ENCODE results near the gene COA8.

DNA sequence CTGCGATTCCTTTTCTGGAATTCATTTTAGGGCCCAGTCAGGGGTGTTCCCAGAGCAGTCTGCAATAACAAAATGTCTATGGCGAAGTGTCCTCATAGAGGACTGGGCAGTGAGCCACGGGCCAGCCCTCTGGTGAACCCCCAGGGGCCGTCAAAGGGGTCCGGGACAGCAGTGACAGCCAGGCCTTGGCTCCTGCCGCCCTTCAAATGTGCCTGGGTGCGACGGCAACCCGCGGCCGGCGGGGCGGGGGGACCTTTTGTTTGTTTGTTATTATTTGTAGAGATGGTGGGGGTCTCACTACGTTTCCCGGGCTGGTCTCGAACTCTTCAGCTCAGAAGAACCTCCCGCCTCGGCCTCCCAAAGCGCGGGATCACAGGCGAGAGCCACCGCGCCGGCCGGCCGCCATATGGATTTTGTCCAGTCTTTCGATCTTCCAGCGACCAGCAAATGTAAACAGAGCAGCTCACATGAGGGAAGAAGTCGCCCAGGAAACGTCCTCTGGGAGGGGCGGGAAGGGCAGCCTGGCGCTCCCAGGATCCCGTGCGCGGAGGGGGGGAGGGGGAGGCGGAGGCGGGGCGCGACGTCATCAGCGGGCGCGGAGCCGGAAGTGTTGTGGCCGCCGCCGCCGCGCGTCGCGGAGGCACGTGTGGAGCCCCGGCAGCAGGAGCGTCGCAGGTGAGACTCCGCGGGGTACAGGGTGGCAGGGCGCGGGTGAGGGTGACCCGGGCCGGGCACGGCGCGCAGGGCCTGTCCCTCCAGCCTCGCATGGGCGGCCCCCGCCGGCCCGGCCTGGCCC, 34.0 kb upstream of the COA8 start, which contains the start of gene TRMT61A:
- TF ChIP-seq, protein P1, sequence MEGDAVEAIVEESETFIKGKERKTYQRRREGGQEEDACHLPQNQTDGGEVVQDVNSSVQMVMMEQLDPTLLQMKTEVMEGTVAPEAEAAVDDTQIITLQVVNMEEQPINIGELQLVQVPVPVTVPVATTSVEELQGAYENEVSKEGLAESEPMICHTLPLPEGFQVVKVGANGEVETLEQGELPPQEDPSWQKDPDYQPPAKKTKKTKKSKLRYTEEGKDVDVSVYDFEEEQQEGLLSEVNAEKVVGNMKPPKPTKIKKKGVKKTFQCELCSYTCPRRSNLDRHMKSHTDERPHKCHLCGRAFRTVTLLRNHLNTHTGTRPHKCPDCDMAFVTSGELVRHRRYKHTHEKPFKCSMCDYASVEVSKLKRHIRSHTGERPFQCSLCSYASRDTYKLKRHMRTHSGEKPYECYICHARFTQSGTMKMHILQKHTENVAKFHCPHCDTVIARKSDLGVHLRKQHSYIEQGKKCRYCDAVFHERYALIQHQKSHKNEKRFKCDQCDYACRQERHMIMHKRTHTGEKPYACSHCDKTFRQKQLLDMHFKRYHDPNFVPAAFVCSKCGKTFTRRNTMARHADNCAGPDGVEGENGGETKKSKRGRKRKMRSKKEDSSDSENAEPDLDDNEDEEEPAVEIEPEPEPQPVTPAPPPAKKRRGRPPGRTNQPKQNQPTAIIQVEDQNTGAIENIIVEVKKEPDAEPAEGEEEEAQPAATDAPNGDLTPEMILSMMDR (conservative IDR thresholded peaks at IDR 0.05; ENCODE audit: low read depth, low read length): no peak
- peak; percentile 88 for TF ChIP-seq BHLHE40 (IDR thresholded peaks at IDR 0.05; ENCODE audit: low read depth, low read length)
- TF ChIP-seq, protein P2, sequence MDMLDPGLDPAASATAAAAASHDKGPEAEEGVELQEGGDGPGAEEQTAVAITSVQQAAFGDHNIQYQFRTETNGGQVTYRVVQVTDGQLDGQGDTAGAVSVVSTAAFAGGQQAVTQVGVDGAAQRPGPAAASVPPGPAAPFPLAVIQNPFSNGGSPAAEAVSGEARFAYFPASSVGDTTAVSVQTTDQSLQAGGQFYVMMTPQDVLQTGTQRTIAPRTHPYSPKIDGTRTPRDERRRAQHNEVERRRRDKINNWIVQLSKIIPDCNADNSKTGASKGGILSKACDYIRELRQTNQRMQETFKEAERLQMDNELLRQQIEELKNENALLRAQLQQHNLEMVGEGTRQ (IDR thresholded peaks at IDR 0.05; ENCODE audit: low read depth, low read length): peak; percentile 63
- TF ChIP-seq, protein P3, sequence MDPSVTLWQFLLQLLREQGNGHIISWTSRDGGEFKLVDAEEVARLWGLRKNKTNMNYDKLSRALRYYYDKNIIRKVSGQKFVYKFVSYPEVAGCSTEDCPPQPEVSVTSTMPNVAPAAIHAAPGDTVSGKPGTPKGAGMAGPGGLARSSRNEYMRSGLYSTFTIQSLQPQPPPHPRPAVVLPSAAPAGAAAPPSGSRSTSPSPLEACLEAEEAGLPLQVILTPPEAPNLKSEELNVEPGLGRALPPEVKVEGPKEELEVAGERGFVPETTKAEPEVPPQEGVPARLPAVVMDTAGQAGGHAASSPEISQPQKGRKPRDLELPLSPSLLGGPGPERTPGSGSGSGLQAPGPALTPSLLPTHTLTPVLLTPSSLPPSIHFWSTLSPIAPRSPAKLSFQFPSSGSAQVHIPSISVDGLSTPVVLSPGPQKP (IDR thresholded peaks at IDR 0.05; ENCODE audit: borderline replicate concordance, low read depth, low read length): no peak
- no peak; the same call in 1 of the 2 replicates for TF ChIP-seq POLR2A (IDR thresholded peaks at IDR 0.05; ENCODE audit: low read depth, low read length)
- TF ChIP-seq MAZ (IDR thresholded peaks at IDR 0.05; ENCODE audit: borderline replicate concordance, low read depth, low read length): peak; percentile 89; the same call in 1 of the 2 replicates
- TF ChIP-seq RAD21 (IDR thresholded peaks at IDR 0.05; ENCODE audit: low read length): no peak
- TF ChIP-seq CHD1 (IDR thresholded peaks at IDR 0.05; ENCODE audit: low read depth, low read length): no peak
- no peak for TF ChIP-seq RFX5 (IDR thresholded peaks at IDR 0.05; ENCODE audit: low read depth, low read length)
- no peak for TF ChIP-seq SMC3 (IDR thresholded peaks at IDR 0.05; ENCODE audit: low read depth, low read length)
- TF ChIP-seq FOS (IDR thresholded peaks at IDR 0.05; ENCODE audit: low read depth, low read length): no peak
- no peak for TF ChIP-seq CEBPB (IDR thresholded peaks at IDR 0.05; ENCODE audit: low read depth, low read length)
- TF ChIP-seq MAFK (IDR thresholded peaks at IDR 0.05; ENCODE audit: low read depth, low read length): no peak
- peak; percentile 99 for TF ChIP-seq MXI1 (IDR thresholded peaks at IDR 0.05; ENCODE audit: borderline replicate concordance, low read depth, low read length)
